HG02759 (cell line): ENCODE results near the gene CTNNA2.

Experiments
- ATAC-seq: cut with Tn5 transposase; IDR thresholded peaks from one replicate; pipeline ENCODE4 v1.9.1; 2021; ENCODE audit warnings: mild to moderate bottlenecking, moderate library complexity; ENCODE audit not compliant: unreplicated experiment

Gene CTNNA2

DNA sequence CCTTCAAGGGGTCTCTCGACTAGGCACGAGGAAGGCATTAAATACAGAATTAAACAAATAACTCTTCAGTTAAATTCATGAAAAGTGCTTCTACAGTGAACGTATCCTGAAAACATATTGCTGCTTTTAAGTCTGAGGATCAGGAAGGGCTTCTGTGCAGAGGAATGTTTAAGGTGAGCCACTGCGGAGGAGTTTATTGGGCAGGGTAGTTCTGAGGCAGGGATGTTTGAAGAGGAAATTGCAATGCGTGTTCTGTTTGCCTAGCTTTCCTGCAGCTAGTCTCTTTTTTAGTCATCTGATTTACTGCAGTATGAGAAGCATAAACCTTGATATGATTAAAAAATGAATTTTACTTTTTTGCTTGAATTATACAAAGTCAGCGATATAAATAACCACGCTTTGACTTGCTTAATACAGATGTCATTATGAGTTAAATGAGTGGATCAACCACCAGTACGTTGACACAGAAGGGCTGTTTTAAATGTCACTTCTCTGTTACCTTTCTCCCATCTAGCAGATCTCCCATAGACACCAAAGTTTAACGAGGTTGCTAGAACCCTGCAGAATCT, 98.7 kb downstream of the CTNNA2 start:
- ATAC-seq = no peak

DNA sequence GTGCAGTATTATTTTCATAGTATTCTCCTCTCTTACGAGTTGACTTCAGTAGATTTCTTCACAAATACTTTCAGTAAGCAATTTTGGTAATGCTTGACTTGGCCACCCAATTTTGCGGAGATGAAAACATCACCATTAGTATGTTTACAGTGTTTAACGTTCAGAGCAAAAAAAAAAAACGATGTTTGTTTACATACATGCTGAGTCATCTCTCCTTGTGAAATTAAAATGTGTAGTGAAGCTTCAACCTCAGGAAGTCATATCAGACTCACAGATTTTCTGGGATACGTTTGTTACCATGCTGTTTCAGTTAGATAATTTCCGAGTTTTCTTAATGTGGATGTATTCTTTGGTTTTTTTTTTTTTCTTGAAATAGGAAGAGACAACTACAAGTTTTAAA, 100.1 kb downstream of the CTNNA2 start:
- ATAC-seq = no peak

DNA sequence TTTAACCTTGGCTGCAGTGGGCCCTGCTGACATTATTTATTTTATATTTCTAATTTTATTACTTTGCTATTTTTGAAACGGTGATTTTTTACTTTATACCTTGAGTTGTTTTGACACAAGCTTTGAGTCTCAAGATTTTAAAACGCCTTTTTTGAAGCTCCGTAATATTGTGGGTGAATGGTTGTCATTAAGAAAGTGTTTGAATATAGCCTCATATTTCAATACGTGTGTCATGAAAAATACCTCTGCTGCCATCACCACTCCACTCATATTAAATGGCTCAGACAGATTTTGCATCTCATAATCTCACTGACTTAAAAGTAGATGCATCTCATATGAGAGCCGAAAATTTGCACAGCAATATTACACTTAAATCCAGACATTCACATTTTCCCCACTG, 106.6 kb downstream of the CTNNA2 start:
- no peak for ATAC-seq

DNA sequence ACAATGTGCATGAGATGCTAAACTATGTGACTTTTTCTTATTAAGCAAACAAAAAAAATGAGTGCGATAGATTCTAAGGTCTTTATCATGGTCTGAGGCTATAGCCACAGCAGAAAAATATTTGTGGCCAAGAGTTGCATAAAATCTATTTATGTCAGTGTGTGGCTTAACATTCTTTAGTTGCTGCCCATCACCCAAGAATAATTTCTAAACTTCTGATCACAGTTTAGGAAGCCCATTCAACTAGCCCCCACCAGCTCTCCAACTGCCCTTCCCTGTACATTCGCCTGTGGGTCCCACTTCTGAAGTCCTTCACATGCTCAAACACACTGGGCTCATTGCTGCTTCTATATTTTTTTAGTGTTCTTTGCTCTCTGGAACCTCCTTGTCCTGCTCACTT, 107.1 kb downstream of the CTNNA2 start:
- ATAC-seq = no peak

DNA sequence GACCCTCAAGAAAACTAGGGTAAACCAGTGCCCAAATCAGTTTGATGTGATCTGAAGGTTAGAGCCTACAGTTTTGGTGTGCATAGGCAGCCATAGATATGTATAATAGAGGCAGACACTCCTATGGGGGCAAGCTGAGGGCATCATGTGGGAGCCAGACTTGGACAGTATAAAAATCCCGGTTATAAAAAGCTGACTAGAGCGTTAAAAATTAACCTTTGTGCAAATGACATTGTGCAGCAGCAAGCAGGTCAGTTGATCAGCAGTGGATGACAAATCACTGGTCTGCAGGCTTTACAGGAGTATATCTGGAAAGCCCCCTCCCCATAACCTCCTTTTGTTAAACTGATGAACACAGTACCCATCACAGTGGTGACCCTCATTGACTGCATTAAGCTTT, 107.8 kb downstream of the CTNNA2 start:
- no peak for ATAC-seq

DNA sequence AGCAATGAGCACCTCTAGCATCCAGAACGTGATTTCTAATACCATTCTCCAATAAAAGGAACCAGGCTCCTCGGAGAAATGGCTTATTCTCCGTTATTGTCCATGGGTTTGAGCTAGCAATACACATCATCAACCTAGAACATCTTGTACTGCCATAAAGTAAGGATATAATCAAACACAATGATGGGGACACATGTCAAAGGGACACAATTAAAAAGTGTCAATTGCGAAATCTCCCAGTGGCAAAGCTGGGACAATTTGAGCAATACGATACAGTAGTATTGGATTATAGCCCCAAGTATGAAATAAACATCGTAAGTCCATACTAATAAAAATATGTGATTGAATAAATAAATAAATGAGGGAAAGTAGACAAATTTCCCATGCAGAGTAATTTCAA, 108.4 kb downstream of the CTNNA2 start:
- ATAC-seq = no peak

DNA sequence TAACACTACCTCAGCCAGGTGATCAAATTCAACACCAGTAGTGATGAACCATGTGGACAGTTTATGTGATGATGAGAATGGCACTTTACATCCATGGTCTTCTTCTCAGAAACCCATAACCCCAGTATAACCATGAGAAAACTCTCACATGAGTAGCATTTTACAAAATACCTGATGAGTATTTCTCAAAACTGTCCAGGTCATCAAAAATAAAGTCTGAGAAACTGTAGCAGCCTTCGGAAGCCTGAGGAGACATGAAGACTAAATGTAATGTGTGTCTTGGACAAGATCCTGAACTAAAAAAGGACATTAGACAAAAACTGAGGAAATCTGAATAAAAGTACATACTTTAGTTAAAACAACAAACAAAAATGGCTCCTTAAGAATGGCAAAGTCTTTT, 108.9 kb downstream of the CTNNA2 start:
- no peak for ATAC-seq

DNA sequence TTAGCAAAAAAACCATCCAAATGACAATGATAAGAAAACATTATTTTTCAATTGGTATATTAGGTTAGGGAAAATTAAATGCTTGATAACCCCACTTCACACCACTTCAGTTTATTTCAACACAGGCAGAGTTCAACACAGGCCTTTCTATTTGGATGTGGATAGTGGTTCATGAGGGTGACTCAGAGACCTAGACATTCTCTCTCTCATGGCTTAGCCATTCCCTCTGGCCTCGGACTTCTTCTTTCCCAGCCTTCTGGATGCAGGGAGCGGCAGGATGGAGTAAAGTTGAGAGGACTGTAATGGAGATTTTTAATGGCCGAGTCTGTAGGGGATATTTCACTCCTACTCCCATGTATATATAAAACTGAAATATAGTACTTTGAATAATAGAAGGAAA, 109.7 kb downstream of the CTNNA2 start:
- ATAC-seq = no peak

DNA sequence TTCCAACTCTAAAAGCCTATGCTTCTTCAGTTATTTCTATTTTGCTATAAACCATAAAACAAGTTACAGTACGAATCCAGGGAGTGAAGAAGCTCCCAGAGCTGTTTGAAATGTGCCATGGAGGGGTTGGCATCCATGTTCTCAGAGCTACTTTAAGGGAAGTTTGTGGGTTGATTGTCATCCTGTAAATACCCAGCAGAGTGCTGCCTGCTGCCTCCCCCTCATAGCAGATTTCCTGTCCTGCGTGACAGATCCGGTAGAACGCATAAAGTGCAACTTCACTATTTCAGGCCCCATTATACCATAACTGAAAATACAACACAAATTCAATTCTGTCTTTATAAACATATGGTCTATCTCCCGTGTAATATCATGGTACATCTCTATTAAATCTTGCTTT, 114.4 kb downstream of the CTNNA2 start:
- ATAC-seq = no peak

DNA sequence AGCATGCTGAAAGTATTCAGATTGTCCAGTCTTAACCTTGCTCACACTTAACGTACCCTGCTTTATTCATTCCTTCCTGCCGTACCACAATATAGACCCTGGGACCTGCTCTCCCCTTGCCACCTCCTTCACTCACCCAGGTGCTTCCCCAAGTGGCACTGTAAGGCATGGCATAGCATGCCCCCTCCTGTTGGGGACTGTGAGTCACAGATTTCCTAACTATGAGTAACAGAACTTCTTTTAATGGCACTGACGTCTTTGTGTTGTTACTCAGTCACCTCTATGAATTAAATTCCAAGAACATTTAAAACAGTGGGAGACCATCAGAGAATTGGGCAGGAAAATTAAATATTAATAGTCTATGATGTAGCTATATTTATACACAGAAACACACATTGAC, 117.2 kb downstream of the CTNNA2 start:
- no peak for ATAC-seq

DNA sequence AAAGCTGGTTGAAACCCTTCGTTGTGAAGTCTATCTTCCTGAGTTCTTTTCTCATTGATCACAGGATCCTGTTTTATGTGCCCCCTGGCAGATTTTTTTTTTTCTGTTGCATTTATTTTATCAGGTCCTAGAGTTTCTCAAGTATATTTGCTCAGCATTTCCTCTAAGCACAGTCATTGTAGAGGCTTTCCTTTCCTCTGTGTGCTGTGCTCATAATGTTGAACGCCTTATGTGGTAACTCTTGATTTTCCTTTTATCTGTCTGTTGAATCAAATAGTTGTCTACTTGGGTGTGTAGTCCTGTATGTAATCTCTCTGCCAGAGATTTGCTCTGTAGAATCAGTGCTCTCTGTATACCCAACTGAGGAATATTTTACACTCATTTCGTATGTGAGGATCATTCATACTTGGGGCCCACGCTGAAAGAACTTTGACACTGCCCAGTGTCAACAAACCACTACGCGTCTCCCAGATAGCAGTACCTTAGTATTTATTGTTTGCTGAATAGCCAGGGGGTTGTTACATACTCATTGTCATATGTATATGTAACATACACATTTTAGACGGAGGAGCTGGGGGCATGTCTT, 118.2 kb downstream of the CTNNA2 start:
- ATAC-seq = no peak

DNA sequence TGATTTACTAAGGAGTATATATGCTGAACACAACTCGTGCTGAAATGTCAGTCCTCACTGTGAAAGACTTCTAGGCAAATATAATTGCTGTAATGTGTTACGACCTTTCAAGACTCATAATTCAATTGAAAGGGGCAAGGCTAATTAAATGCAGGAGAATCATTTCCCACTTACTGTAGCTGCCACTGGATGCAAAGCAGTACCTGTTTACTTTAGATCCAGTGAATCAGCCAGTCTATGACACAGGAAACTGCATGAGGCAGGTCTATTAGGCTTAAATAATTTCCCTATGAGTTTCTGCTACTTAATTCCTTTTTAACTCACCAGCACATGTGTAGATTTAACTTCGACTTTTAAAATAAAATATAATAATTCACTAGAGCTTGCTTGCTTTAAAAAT, 125.6 kb downstream of the CTNNA2 start:
- ATAC-seq = no peak

DNA sequence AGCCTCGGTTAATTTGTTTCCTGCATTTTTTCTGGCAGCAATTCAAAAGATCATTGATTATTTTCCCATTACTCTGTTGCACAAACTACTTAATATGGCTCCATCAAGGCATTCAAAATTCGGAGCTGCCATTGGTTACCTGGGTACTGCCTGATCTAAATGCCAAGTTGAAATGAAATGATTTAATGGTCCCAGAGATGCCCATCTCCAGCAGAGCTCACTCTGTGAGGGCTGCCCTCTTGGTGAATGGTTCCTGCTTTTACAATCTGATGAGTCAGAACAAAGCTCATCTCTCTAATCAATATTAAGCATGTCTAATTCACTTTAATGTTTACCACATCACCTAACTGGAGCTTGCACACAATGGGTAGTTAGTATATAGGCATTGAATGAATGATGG, 126.1 kb downstream of the CTNNA2 start:
- ATAC-seq = no peak

DNA sequence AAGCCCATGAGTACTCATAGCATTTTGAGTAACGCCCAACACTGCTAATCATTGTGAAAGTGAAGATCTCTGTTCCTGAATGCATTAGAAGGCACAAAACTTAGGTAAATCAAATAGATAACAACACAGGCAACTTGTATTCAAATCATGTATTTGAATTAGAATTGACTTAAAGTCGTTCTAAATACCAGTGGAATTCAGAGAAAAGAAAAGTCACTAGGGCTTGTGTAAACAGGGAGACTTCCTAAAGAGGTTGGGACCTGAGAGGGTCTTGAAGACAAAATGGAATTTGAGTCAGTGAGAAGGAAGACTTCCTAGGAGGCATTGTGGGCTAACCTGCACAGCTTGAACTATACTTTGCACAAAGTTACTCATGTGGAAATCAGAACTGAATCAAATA, 127.2 kb downstream of the CTNNA2 start:
- ATAC-seq = no peak

DNA sequence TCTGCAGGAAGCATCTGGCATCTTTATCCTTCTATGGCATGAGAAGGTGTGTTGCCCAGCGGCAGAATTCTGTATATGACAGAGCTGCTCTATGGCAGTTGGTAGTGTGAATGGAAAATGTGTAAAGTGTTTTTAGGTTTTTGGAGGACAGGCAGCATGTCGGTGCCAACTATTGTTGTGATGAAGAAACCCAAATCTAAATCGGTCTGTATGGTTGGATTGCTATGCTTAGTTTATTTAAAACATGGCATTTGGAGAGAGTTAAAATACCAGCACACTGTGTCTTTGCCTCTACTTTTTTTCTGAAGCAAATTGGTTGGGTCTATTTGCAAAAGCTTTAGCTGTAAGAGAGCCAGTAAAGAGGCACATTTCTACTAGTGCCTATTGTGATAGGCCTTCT, 136.7 kb downstream of the CTNNA2 start:
- no peak for ATAC-seq

DNA sequence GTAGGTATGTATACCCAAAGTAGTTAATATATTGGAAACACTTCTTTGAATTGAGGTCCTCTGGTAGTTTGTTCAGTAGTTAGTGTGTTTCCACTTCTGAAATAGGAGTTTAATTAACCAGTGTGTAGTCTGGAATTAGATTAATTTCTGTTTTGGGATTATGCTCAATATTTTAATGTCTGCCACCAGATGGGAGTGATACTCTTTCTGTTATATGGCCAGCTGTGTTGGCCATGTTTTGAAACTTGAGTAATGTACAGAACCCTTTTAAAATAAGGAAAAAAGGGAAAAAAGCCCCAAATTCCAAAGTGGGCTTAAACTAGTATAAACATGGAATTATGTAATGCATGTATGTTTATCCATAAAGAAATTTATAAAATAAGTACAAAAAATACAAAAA, 147.7 kb downstream of the CTNNA2 start:
- no peak for ATAC-seq

DNA sequence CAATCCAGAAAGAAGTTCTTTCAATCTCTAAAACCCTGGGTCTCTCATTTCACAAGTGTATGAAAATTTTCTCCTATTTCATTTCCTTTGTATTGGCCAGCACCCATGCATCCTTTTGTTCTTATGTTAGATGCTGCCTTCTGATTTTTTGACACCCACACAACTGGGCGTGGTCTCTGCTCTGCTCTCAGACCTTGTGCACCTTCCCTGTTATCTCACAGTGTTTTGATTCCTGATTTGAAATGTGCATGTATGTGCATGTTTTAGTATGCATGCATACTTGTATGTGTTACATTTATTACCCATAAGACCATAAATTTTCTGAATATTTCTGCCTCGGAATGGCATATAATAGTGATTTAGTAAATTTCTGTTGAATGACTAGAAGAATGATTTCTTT, 152.2 kb downstream of the CTNNA2 start:
- no peak for ATAC-seq

DNA sequence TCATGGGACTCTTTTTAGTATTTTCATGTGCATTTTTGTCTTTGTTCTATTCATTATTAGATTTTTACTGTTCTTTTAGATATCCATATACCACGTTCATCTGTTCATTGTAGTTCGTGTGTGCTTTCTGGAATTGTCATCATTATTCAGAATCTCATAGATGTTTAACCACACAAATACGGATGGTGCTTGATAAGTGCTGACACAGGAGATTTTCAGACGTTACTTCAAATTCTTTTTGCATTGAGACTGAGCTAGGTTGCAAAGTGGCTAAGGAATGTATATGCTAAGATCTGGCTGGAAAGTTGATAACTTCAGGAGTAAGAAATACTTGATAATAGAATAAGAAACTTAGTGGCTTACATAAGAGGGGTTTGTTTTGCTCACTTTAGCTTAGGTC, 153.6 kb downstream of the CTNNA2 start:
- ATAC-seq = no peak

DNA sequence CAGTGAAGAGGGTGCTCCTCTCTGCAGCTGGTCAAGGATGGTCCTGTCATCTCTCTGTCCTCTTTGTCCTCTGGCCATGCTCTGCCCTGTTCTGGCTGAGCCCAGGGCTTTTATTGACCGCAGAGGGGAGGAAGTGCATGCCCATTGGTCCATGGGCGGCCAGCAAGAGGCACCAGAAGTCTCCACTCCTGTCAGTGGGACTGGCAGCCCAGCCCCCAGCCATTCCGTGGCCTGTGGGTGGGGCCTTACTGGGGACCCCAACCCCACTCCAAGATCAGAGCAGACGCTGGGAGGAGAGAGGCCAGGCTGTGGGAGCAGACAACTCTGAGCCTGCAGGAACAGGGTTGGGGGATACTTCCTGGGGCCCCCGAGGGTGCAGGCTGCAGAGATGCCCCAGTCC, 156.9 kb downstream of the CTNNA2 start:
- ATAC-seq = no peak

DNA sequence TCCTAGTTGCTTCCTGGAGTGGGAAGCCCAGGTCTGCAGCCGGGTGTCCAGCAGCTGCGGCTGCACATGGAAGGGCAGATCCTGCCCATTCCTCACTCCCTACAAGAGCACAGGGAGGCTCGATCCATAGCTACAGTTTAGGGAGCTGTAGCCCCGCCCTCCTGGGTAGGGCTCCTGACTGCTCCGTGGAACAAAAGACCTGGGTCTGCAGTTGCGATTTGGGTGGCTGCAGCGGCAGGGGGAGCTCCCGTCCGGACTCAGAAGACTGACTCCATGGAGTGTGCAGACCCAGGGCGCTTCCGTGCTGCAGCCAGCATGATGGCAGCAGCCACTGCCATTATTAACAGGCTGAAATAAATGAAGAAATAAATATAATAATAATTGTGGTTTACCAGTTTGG, 157.3 kb downstream of the CTNNA2 start:
- no peak for ATAC-seq

DNA sequence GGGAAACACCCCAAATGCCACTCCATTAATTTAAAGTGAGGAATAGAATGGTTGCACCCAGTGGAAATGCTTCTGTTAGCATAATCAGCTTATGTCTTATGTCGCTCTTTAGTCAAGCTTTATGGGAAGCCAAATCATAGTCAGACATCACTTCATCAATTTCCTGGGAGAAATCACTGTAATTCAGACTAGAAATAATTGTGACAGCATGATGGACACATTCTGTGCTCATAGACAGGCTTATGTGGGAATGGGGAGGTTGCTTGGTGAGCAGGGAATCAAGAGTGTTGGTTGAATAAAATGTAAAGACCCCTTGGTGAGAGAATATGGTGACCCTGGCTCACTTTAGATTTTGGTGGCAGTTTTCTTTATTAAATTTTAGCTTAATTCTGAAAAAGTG, 174.0 kb downstream of the CTNNA2 start:
- no peak for ATAC-seq

DNA sequence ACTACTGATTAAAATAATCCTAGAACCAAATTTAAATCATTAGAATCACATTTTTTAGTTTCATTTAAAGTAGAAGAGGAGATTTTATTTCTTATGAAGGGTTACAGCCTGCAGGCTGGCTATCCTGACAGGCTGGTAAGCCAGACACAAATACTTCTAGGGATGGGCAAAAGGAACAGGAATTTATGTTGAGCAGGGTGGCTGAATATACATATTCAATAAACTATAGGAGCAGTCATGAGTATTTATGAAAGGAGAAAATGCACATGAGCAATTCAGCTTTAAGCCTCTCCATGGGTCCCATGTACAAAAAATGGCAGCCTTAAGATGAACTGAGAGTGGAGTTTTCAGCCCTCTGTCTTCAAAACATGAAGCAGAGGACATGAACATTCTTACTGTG, 182.4 kb downstream of the CTNNA2 start:
- ATAC-seq = no peak

DNA sequence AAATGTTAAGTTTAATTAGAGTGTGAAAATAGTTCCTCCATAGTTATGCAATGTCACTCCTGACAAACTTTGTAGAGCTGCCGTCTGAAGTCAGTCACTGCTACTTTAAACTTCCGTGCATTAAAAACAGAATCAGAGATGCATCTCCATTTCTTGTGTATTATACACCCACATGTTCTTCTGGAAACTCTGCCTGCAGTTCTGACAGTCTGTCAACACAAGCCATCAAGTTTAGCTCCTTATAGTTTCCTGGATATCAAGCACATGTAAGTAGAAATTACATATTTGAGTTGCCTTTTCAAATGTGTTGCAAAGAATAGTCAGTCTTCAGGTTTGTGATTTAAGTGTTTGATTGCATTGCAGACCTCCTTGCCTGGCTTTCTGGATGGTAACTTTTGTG, 184.3 kb downstream of the CTNNA2 start:
- ATAC-seq = no peak
